Measurements from ENCODE around the gene KRTAP9-3.

DNA sequence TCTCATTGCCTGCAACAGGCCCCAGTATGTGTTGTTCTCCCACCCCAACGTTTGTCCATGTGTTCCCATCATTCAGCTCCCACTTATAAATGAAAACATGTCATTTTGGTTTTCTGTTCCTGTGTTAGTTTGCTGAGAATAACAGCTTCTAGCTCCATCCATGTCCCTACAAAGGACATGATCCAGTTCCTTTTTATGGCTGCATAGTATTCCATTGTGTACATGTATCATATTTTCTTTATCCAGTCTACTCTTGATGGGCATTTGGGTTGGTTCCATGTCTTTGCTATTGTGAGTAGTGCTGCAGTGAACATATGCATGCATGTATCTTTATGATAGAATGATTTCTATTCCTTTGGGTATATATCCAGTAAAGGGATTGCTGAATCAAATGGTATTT, 16.6 kb upstream of the KRTAP9-3 start:
- TF ChIP-seq POLR2AphosphoS5 (IDR thresholded peaks at IDR 0.05; ENCODE audit: low read depth, low read length): no peak
- no peak for TF ChIP-seq POLR2A (IDR thresholded peaks at IDR 0.05; ENCODE audit: low read depth, low read length)
- TF ChIP-seq TAF1 (IDR thresholded peaks at IDR 0.05; ENCODE audit: low read depth, low read length): no peak
- TF ChIP-seq POU2F2 (IDR thresholded peaks at IDR 0.05; ENCODE audit: low read depth, low read length): no peak
- TF ChIP-seq SPI1 (IDR thresholded peaks at IDR 0.05; ENCODE audit: low read depth, low read length): no peak

All from GM12891 (cell line).